A549 (cell line): ENCODE measurements around the gene TMEM135.

ENCODE experiments used
- BHLHE40 ChIP-seq: IDR thresholded peaks from 2 replicates; pipeline ENCODE4 v1.6.1; 2012; ENCODE audit warnings: low read depth, low read length, inconsistent platforms
- CTCF ChIP-seq: fragments of >200 bp; sonication (Bioruptor Twin); formaldehyde crosslinking; IDR thresholded peaks from 3 replicates; pipeline ENCODE4 v1.5.1; 2016
- ZFP36 ChIP-seq: fragments of 450-650 bp; IDR thresholded peaks from 2 replicates; pipeline ENCODE4 v1.6.1; 2014; ENCODE audit warnings: borderline replicate concordance; ENCODE audit not compliant: partially characterized antibody

GRCh38 chr11:87139475-87139874 lies 101.7 kb downstream of the TMEM135 start:
- no peak for TF ChIP-seq CTCF
- TF ChIP-seq ZFP36, result no peak
- no peak for TF ChIP-seq BHLHE40
